ENCODE results near the gene WDR4.

DNA sequence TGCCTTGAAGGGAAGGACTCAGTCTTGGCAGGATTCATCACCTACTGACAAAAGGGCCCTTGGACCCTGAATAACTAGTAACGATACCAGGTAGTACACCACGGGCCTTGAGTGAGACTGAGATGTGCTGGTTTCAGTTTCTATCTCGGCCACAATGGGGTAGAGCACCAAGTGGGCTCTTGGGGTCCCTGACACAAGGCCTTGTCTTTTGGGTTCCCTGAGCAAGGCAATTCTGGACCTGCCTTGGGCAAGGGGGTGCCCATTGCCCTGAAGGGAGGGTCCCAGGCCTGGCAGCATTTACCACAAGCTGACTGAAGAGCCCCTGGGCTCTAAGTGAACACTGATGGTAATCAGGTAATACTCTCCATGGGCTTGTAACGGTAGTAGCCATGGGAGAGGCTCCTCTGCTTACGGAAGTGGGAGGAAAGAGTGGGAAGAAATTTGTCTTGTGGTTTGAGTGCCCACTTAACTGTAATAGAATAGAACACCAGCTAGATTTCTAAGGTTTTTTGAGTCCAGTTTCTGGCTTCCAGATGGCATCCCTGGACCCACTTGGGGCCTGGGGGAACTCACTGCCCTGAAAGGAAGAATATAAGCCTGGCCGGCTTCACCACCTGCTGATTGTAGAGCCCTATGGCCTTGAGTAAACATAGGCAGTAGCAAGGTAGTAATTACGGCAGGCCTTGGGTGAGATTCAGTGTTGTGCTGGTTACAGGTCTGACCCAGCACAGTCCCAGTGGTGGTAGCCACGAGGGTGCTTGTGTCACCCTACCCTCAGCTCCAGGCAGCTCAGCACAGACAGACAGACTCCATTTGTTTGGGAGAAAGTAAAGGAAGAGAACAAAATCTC is 58.5 kb downstream of the WDR4 start:
- TF ChIP-seq, protein P1, sequence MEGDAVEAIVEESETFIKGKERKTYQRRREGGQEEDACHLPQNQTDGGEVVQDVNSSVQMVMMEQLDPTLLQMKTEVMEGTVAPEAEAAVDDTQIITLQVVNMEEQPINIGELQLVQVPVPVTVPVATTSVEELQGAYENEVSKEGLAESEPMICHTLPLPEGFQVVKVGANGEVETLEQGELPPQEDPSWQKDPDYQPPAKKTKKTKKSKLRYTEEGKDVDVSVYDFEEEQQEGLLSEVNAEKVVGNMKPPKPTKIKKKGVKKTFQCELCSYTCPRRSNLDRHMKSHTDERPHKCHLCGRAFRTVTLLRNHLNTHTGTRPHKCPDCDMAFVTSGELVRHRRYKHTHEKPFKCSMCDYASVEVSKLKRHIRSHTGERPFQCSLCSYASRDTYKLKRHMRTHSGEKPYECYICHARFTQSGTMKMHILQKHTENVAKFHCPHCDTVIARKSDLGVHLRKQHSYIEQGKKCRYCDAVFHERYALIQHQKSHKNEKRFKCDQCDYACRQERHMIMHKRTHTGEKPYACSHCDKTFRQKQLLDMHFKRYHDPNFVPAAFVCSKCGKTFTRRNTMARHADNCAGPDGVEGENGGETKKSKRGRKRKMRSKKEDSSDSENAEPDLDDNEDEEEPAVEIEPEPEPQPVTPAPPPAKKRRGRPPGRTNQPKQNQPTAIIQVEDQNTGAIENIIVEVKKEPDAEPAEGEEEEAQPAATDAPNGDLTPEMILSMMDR (IDR thresholded peaks at IDR 0.05), result no peak
- TF ChIP-seq POLR2A (IDR thresholded peaks at IDR 0.05), result no peak
